ENCODE measurements around the gene CORO1C. TPM values are rescaled to one million over a fixed set of nuclear protein-coding genes. Genes with fewer than 3 reads are reported as not detected.
"Not testable (repeated sequence)": the region's sequence is repeated elsewhere in the genome, so short reads cannot be mapped to it uniquely, and the experiment has no call there.

Gene CORO1C
- polyA plus RNA-seq, 4 donors: 52.9 to 65.9 (median 61.8) TPM

- DNase-seq (ENCODE audit: low read depth in 4 of 4, low spot score in 2 of 4): no peak
Measured at GRCh38 chr12:108620236-108620879, 111.0 kb downstream of the CORO1C start.

- no peak for DNase-seq (ENCODE audit: low read depth in 4 of 4, low spot score in 2 of 4)
Measured at GRCh38 chr12:108619369-108620160, 111.8 kb downstream of the CORO1C start.

- DNase-seq (ENCODE audit: low read depth in 4 of 4, low spot score in 2 of 4): not testable (repeated sequence)
Measured at GRCh38 chr12:108618953-108619274, 112.4 kb downstream of the CORO1C start.

- DNase-seq (ENCODE audit: low read depth in 4 of 4, low spot score in 2 of 4): peak in 2 of 4 donors; percentile 52 to 60
Measured at GRCh38 chr12:108618079-108618952, 113.0 kb downstream of the CORO1C start.

GRCh38 chr12:108616941-108617858 lies 114.1 kb downstream of the CORO1C start:
- no peak for DNase-seq (ENCODE audit: low read depth in 4 of 4, low spot score in 2 of 4)

- DNase-seq (ENCODE audit: low read depth in 4 of 4, low spot score in 2 of 4): no peak
Measured at GRCh38 chr12:108616359-108616758, 115.0 kb downstream of the CORO1C start.

- DNase-seq (ENCODE audit: low read depth in 4 of 4, low spot score in 2 of 4): no peak
Measured at GRCh38 chr12:108615918-108616317, 115.4 kb downstream of the CORO1C start.

GRCh38 chr12:108614639-108615038 lies 116.7 kb downstream of the CORO1C start:
- no peak for DNase-seq (ENCODE audit: low read depth in 4 of 4, low spot score in 2 of 4)

GRCh38 chr12:108614041-108614440 lies 117.3 kb downstream of the CORO1C start:
- no peak for DNase-seq (ENCODE audit: low read depth in 4 of 4, low spot score in 2 of 4)

GRCh38 chr12:108613548-108613947 lies 117.8 kb downstream of the CORO1C start:
- DNase-seq (ENCODE audit: low read depth in 4 of 4, low spot score in 2 of 4): no peak

GRCh38 chr12:108612788-108613282 lies 118.5 kb downstream of the CORO1C start:
- DNase-seq (ENCODE audit: low read depth in 4 of 4, low spot score in 2 of 4): no peak

- no peak for DNase-seq (ENCODE audit: low read depth in 4 of 4, low spot score in 2 of 4)
Measured at GRCh38 chr12:108611884-108612415, 119.4 kb downstream of the CORO1C start.

GRCh38 chr12:108610856-108611605 lies 120.3 kb downstream of the CORO1C start:
- no peak for DNase-seq (ENCODE audit: low read depth in 4 of 4, low spot score in 2 of 4)

- no peak for DNase-seq (ENCODE audit: low read depth in 4 of 4, low spot score in 2 of 4)
Measured at GRCh38 chr12:108610336-108610815, 120.9 kb downstream of the CORO1C start.

GRCh38 chr12:108609537-108610335 lies 121.6 kb downstream of the CORO1C start:
- DNase-seq (ENCODE audit: low read depth in 4 of 4, low spot score in 2 of 4): peak in 2 of 4 donors; percentile 76 to 80

- no peak for DNase-seq (ENCODE audit: low read depth in 4 of 4, low spot score in 2 of 4)
Measured at GRCh38 chr12:108608616-108609015, 122.7 kb downstream of the CORO1C start.

- no peak for DNase-seq (ENCODE audit: low read depth in 4 of 4, low spot score in 2 of 4)
Measured at GRCh38 chr12:108607981-108608600, 123.2 kb downstream of the CORO1C start.

- DNase-seq (ENCODE audit: low read depth in 4 of 4, low spot score in 2 of 4): no peak
Measured at GRCh38 chr12:108606492-108606891, 124.8 kb downstream of the CORO1C start.

All from left renal cortex interstitium (tissue), 4 donors.